HEK293 (cell line): Measurements from ENCODE around the gene ACSL3.

Experiments
- CTCF ChIP-seq: fragments of 450-650 bp; formaldehyde crosslinking; IDR thresholded peaks from 2 replicates; pipeline ENCODE4 v1.5.1; 2016; ENCODE audit warnings: missing biosample characterization, missing genetic modification characterization
- MYNN ChIP-seq: fragments of 450-650 bp; formaldehyde crosslinking; IDR thresholded peaks from 2 replicates; pipeline ENCODE4 v1.5.1; 2016; ENCODE audit warnings: missing biosample characterization, missing genetic modification characterization, borderline replicate concordance
- REPIN1 ChIP-seq: fragments of 450-650 bp; formaldehyde crosslinking; IDR thresholded peaks from 2 replicates; pipeline ENCODE4 v1.5.1; 2017; ENCODE audit warnings: missing biosample characterization, missing genetic modification characterization, low read depth
- ZNF292 ChIP-seq: fragments of 450-650 bp; formaldehyde crosslinking; IDR thresholded peaks from 2 replicates; pipeline ENCODE4 v1.5.1; 2016; ENCODE audit warnings: low read depth, missing biosample characterization, missing genetic modification characterization, borderline replicate concordance
- ZNF624 ChIP-seq: fragments of 450-650 bp; formaldehyde crosslinking; IDR thresholded peaks from 2 replicates; pipeline ENCODE4 v1.5.1; 2017; ENCODE audit warnings: missing biosample characterization, missing genetic modification characterization
- ZNF777 ChIP-seq: fragments of 450-650 bp; formaldehyde crosslinking; IDR thresholded peaks from 2 replicates; pipeline ENCODE4 v1.5.1; 2017; ENCODE audit warnings: missing biosample characterization, missing genetic modification characterization, borderline replicate concordance

- TF ChIP-seq CTCF: no peak
- TF ChIP-seq MYNN: no peak
- no peak for TF ChIP-seq ZNF624 (tag by site-specific recombination)
- no peak for TF ChIP-seq ZNF777 (tag by site-specific recombination)
- no peak for TF ChIP-seq REPIN1 (tag by site-specific recombination)
- TF ChIP-seq ZNF292 (tag by site-specific recombination): no peak
These were observed 46.2 kb downstream of the ACSL3 start for GRCh38 chr2:222907048-222907447.
